Aorta (tissue), 5 donors: ENCODE results near the gene SLC30A2. TPM values are rescaled to one million over a fixed set of nuclear protein-coding genes. Genes with fewer than 3 reads are reported as not detected.

Experiments
- ATAC-seq: fragments of 200-7000 bp; cut with Tn5 transposase; one replicate; pipeline ENCODE4 v1.9.1; 2022; ENCODE audit warnings: moderate library complexity; ENCODE audit not compliant: low FRiP score
- DNase-seq, 2 donors: peaks; one replicate each; pipeline ENCODE4 v3.0.0-alpha.2; 2020
- H3K27ac ChIP-seq, 2 donors: one replicate each; pipeline ENCODE4 v1.5.1; 2013; ENCODE audit warnings: low read length in 2 of 2, mild to moderate bottlenecking in 2 of 2, moderate library complexity in 2 of 2, control low read depth in 1 of 2, inconsistent platforms in 1 of 2, low read depth in 1 of 2
- H3K27me3 ChIP-seq, 2 donors: one replicate each; pipeline ENCODE4 v1.6.1; 2013; ENCODE audit warnings: control low read depth in 1 of 2, low read length in 1 of 2, mild to moderate bottlenecking in 1 of 2, moderate library complexity in 1 of 2; ENCODE audit not compliant: insufficient read depth in 2 of 2, control insufficient read depth in 1 of 2
- H3K36me3 ChIP-seq, 2 donors: one replicate each; pipeline ENCODE4 v1.6.1; 2013; ENCODE audit warnings: control low read depth in 1 of 2, low read length in 1 of 2, mild to moderate bottlenecking in 1 of 2; ENCODE audit not compliant: insufficient read depth in 2 of 2, control insufficient read depth in 1 of 2
- H3K4me1 ChIP-seq, 2 donors: one replicate each; pipeline ENCODE4 v1.6.1; 2013; ENCODE audit warnings: low read length in 2 of 2, control low read depth in 1 of 2, mild to moderate bottlenecking in 1 of 2, moderate library complexity in 1 of 2; ENCODE audit not compliant: insufficient read depth in 2 of 2, control insufficient read depth in 1 of 2
- H3K4me3 ChIP-seq, 2 donors: one replicate each; pipeline ENCODE4 v1.5.1; 2013; ENCODE audit warnings: low read length in 2 of 2, control low read depth in 1 of 2, mild to moderate bottlenecking in 1 of 2
- H3K9me3 ChIP-seq: one replicate; pipeline ENCODE4 v1.6.1; 2013; ENCODE audit warnings: mild to moderate bottlenecking, low read length; ENCODE audit not compliant: control insufficient read depth
- WGBS, 2 donors: extraction: QIAGEN DNeasy Blood & Tissue Kit; methylation state at CpG; one replicate each; pipeline ENCODE4 v1.1.7; 2013; 5-methylcytosine and 5-hydroxymethylcytosine counted together
- intact Hi-C, 2 donors: fragments of 100-400 bp; cut with DNase I; formaldehyde crosslinking; loops; one replicate each; pipeline versions ENCODE4 v1.14.2 to v1.15.0; 2022
- polyA plus RNA-seq, 2 donors: library from polyadenylated mRNA; stranded (reverse); fragments of 200-250 nt; gene quantifications; one replicate each; pipeline ENCODE4 v1.2.3, GENCODE V29; 2013
- total RNA-seq, 2 donors: library from RNA; stranded (reverse); fragmentation: NEBNext Ultra II Directional; extraction: Animal tissue kit (Norgen Biotek cat#: 25700); gene quantifications; one replicate each; pipeline ENCODE4 v1.2.1, GENCODE V29; 2021
- donor health status: healthy with polysubstance abuse.
- donor health status: Bipolar disorder and iron deficiency.
- donor health status: DM: no; HTN: no; CAD: no.
- donor health status: DM: no; HTN: no; CAD: no.
- donor health status: DM: yes; HTN: yes; CAD: no.

SLC30A2 gene
- total and polyA plus RNA-seq, 4 donors, result 0.13 TPM; not detected in 3

DNA sequence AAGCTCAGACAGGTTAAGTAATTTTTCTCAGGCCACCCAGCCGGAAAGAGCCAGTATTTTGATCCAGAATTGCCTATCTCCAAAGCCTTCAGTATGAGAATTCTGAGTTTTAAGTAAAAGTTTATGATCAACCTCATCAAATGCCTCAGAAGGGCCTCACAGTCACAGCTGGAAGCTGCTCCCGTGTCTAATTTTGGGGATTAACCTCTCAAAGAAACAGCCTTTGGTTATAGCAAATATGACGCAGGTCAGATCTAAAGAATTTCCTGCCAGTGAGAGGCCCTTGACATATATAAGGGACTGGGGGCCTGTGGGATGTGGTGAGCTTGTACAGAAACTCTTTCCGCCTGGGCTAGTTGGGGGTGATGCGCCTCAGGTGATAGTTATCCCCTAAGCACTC lies 22.1 kb downstream of the SLC30A2 start:
- intact Hi-C loops, result no loop called here
- ATAC-seq (no peak), DNase-seq (no peak)
- no peak overlapping the region for H3K27ac ChIP-seq
- no peaks in the 10 kb centered on the region for H3K4me1 ChIP-seq
- WGBS, 2 donors, result 85 to 86% methylated on average over 5 of the region's 5 CpGs
- H3K36me3 ChIP-seq, result no peaks in the 10 kb centered on the region
- no peak overlapping the region for H3K4me3 ChIP-seq
- no peaks in the 10 kb centered on the region for H3K9me3 ChIP-seq
- H3K27me3 ChIP-seq, result no peaks in the 10 kb centered on the region

DNA sequence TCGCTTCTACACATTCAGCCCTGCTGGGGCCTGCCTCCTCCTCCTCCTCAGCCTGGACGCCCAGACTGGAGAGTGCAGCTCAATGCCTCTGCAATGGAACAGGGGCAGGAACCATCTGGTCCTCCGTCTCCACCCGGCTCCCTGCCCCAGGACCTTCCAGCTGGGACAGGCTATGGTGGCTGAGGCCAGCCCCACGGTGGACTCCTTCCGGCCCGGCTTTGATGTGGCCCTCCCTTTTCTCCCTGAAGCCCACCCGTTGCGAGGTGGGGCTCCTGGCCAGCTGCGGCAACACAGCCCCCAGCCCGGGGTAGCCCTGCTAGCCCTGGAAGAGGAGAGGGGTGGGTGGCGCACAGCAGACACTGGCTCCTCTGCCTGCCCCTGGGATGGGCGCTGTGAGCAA lies 22.9 kb downstream of the SLC30A2 start:
- no peaks in the 10 kb centered on the region for H3K4me1 ChIP-seq
- no peak overlapping the region for H3K27ac ChIP-seq
- intact Hi-C loops, result no loop called here
- no peaks in the 10 kb centered on the region for H3K9me3 ChIP-seq
- H3K27me3 ChIP-seq, result no peaks in the 10 kb centered on the region
- 79 to 84% methylated on average over 11 to 13 of the region's 13 CpGs for WGBS, 2 donors
- no peak for DNase-seq
- no peaks in the 10 kb centered on the region for H3K36me3 ChIP-seq
- ATAC-seq, result no peak
- H3K4me3 ChIP-seq, result no peak overlapping the region

DNA sequence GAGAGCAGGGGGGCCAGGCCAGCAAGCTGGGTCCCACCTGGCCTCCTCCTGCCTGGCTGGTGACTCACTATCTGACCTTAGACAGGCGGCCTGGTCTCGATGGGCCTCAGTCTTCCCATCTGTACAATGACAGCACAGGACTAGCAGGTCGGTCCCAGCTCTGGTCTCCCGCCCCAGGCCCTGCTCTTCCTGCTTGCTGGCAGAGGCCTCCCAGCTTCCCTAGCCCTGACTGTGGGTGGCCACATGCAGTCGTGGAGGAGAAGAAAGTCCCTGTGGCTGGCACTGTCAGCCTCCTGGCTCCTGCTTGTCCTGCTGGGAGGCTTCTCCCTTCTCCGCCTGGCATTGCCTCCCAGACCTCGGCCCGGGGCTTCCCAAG lies 23.5 kb downstream of the SLC30A2 start:
- no peaks in the 10 kb centered on the region for H3K4me1 ChIP-seq
- H3K27ac ChIP-seq, result no peak overlapping the region
- no peaks in the 10 kb centered on the region for H3K27me3 ChIP-seq
- no peaks in the 10 kb centered on the region for H3K36me3 ChIP-seq
- DNase-seq (no peak), ATAC-seq (peak; percentile 36)
- WGBS, 2 donors, result 35 to 38% methylated on average over 8 of the region's 8 CpGs
- intact Hi-C loops, result no loop called here
- H3K9me3 ChIP-seq, result no peaks in the 10 kb centered on the region
- H3K4me3 ChIP-seq, result no peak overlapping the region

DNA sequence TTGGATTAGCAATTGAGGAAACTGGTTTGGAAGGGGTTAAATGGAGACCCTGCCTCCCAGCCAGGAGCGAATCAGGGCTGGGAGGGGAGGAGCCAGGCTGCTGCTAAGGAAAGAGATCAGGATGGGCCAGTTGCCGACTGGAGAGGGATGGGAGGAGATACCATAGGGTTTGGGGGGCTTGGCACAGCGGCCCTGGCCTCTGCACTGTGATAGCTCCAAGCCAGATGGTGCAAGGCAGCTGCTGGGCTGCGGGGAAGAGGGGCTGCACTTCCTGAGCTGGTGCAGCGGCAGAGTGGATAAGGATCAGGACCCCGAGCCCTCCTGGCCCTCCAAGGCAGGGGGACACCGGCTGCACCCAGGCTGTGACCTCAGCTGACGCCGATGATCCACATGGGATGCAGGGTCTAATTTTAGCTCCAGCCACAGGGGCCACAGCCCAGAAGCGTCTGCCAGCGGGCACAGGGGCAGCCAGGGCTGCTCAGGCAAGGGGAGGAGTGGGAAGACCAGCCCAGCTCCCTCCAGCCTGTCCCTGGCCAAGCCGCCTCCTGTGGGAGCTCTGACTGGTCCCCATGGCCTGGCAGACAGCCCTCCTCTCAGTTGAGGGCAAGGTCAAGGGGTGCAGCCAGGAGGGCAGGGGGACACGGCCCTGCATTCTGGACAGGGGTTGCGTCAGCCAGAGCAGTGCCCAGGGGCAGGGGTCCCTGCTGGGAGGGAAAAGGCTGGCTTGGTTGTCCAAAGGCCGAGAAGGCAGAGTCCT lies 24.1 kb downstream of the SLC30A2 start, which contains the start of gene EXTL1:
TSS of gene EXTL1 (plus strand) at position 129 of the 757 bp plus-strand sequence. CDS start 872 bp downstream, outside the sequence.
- H3K36me3 ChIP-seq, result no peaks in the 10 kb centered on the region
- H3K9me3 ChIP-seq, result no peaks in the 10 kb centered on the region
- no peaks in the 10 kb centered on the region for H3K27me3 ChIP-seq
- ATAC-seq (peak; percentile 70), DNase-seq (no peak)
- intact Hi-C loops, result no loop called here
- 7 to 14% methylated on average over 11 to 15 of the region's 15 CpGs for WGBS, 2 donors
- no peaks in the 10 kb centered on the region for H3K4me1 ChIP-seq
- peak within 1 kb of the TSS in 1 of 2 donors; percentile 1 for H3K4me3 ChIP-seq
- H3K27ac ChIP-seq, result no peak within 1 kb of the TSS

DNA sequence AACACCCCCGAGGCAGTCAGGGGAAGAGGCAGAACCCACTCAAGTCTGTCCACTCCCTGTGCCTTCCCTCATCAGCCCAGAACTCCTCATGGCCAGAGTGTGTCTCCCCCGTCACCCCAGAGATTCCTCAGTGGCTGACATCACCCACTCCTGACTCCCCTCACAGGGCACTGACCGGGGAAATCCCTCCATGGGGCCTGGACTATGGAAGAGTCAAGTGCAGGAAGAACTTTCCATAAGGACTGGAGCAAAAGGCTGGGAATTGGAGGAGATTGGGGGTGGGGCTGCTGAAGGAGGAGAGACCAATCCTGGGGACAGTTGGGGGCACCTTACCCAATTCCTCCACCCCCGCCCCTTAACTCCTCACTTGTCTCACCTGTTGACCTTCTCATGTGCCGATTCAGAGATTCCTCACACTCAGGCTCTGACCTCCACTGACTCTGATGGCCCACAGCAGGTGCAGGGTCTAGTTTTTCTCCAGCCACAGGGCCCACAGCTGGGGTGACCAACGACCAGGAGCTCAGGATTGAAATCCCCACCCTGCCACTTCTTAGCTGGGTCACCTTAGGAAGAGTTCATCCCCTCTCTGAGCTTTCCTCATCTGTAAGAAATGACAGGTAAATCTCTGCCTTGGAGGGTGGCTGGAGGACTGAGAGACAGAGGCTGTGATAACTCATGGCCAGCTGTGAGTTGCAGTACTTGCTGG lies 24.8 kb downstream of the SLC30A2 start:
- Histone ChIP-seq H3K4me3 (no peak overlapping the region), H3K27me3 (no peaks in the 10 kb centered on the region), H3K27ac (no peak overlapping the region), H3K36me3 (no peaks in the 10 kb centered on the region), H3K9me3 (no peaks in the 10 kb centered on the region), H3K4me1 (no peaks in the 10 kb centered on the region)
- 55 to 56% methylated on average over 6 of the region's 6 CpGs for whole genome bisulfite sequencing, 2 donors
- no peak for ATAC-seq
- intact Hi-C loops, result no loop called here
- DNase-seq, result no peak

DNA sequence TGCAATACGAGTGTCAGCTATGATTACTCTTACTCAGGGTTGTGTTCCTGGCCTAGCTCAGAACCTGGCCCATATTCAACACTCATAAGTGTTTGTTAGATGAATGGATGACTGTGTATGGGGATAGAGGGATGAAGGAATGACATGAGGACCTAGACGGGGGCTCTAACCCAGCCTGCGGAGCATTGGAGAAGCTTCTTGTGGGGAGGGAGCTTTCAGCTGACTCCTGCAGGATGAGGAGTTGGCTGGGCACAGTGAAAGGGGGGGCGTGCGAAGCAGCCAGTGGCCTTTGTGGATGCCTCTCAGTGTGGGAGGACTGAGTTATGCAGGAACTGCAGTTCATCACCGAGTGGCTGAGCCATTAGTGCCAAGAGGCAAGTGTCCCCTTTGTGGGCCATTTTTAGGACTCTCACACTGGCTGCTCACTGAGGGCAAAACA lies 25.6 kb downstream of the SLC30A2 start:
- WGBS, 2 donors, result 24 to 29% methylated on average over 6 of the region's 6 CpGs

DNA sequence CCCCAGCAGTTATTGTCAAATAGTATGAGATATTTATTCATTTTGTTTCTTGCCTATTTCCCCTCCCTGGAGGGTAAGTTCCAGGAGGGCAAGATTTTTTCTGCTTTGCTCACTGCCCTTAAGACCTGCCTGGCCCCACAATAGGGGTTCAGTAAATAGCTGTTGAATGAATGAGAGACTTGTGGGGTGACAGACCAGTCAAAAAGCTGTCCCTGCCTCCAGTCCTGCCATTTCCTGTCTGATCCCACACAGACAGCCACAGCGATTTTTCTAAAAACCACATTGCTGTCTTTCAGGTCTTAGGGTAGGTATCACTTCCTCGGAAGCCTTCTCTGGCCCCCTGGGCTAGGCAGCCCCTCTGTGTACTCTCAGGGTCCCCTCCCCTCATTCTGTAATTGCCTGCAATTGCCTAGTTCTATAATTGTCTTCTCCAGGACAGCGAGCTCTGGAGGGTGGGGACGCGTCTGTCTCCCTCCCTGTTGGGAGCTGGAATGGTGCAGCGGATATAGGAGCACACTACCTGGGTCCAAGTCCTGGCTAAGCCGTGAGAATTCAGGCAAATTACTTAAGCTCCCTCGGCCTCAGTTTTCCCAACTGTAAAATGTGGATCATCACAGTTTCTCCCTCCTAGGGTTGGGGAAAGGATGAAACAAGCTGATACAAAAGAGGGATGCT lies 26.1 kb downstream of the SLC30A2 start:
- ATAC-seq (no peak), DNase-seq (no peak)
- Histone ChIP-seq H3K36me3 (no peaks in the 10 kb centered on the region), H3K27ac (no peak overlapping the region), H3K9me3 (no peaks in the 10 kb centered on the region), H3K4me1 (no peaks in the 10 kb centered on the region), H3K27me3 (no peaks in the 10 kb centered on the region), H3K4me3 (no peak overlapping the region)
- 84% methylated on average over 8 of the region's 8 CpGs for WGBS, 2 donors
- intact Hi-C loops, result no loop called here

More for the DNA sequence above, 25.6 kb downstream of the SLC30A2 start:
- H3K27me3 ChIP-seq, result no peaks in the 10 kb centered on the region
- ATAC-seq (no peak), DNase-seq (no peak)
- no peak overlapping the region for H3K4me3 ChIP-seq
- H3K9me3 ChIP-seq, result no peaks in the 10 kb centered on the region
- H3K27ac ChIP-seq, result no peak overlapping the region
- no peaks in the 10 kb centered on the region for H3K4me1 ChIP-seq
- no peaks in the 10 kb centered on the region for H3K36me3 ChIP-seq
- intact Hi-C loops, result no loop called here

DNA sequence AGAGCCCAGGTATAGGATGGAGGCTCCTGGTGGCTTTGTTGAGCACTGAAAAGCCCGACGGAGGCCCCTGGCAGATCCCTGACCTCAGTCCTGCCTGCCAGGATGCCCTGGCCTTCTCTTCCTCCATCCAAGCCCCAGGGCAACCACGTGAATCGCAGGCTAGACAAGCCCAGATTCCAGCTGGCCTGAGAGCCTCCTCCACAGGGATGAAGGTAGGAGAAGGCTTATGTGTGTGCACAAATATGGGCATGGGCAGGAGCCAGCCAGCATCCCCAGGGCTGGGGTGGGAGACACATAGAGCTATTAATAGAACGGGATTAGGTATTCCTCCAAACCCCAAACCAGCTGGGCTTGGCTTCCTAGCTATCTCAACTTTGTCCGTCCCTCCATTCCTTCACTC lies 28.3 kb downstream of the SLC30A2 start:
- 11 to 18% methylated on average over 6 of the region's 6 CpGs for WGBS, 2 donors
- ATAC-seq, result no peak
- intact Hi-C loops, result no loop called here
- H3K27ac ChIP-seq, result no peak overlapping the region
- no peaks in the 10 kb centered on the region for H3K36me3 ChIP-seq
- no peak for DNase-seq
- no peaks in the 10 kb centered on the region for H3K9me3 ChIP-seq
- H3K4me1 ChIP-seq, result no peaks in the 10 kb centered on the region
- no peaks in the 10 kb centered on the region for H3K27me3 ChIP-seq
- no peak overlapping the region for H3K4me3 ChIP-seq
